Stomach (tissue), 4 donors: ENCODE data around the gene FLRT2.

Experiments
- CTCF ChIP-seq, 7 experiments: fragments of 450-650 bp in 4 of 7; fragments of 200-600 bp in 3 of 7; sonication (generic) in 3 of 7; IDR thresholded peaks; one replicate each; pipeline ENCODE4 v1.5.1; 2016 to 2019; ENCODE audit warnings: antibody characterized with exemption in 7 of 7, control low read depth in 2 of 7, mild to moderate bottlenecking in 1 of 7
- EP300 ChIP-seq: sonication (generic); formaldehyde crosslinking; IDR thresholded peaks from one replicate; pipeline ENCODE4 v1.6.1; 2017; ENCODE audit warnings: antibody characterized with exemption
- POLR2A ChIP-seq, 4 donors: fragments of 450-650 bp; IDR thresholded peaks; one replicate each; pipeline ENCODE4 v1.6.1; 2016; ENCODE audit warnings: antibody characterized with exemption in 4 of 4, control low read depth in 2 of 4, mild to moderate bottlenecking in 1 of 4, moderate library complexity in 1 of 4

GRCh38 chr14:85554106-85554505 lies 24.2 kb downstream of the FLRT2 start:
- TF ChIP-seq EP300 (no peak), CTCF (IDR thresholded peaks at IDR 0.05) (no peak), POLR2A (IDR thresholded peaks at IDR 0.05) (no peak)
